Measurements from ENCODE around the gene CFAP100. TPM values are rescaled to one million over a fixed set of nuclear protein-coding genes. Genes with fewer than 3 reads are reported as not detected.

The CFAP100 gene
- total and polyA plus RNA-seq, 10 of the 15 experiments (the other 5 are each of a cell fraction or from before 2014, with no cell fraction given): 0.04 to 0.27 TPM; not detected in 8

DNA sequence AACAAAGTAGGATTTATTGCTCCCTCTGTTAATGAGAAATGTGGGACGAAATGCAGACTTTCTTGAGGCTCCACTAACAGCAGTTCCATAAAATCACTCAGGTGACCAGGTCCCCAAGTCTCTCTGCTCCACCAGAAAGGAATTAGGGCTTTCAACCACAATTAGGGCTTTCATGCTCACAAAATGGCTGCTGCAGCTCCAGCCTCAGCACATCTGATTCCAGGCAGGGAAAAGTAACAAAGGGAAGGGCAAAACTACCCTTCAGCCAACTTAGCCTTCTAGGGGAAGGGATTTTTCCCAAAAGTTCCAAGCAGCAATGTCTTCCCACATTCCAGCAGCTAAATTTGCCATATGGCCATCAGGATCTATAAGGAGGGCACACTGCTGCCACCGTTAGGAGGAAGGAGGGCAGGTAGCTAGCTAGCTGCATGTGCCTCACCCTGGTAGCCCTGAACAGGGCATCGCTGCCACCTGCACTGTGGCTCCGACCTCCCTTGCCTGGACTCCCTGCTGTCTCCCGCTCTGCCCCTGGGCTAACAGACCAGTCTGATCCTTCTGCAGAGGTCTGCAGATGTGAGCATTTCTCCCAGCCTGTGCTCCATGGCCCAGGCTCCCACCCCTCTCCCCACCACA, 12.8 kb downstream of the CFAP100 start:
- no peak for DNase-seq (ENCODE audit: low read depth, low spot score)
- H3K4me2 ChIP-seq (ENCODE audit: control insufficient read depth, insufficient read depth): no peak overlapping the region
- no peaks in the 10 kb centered on the region for H4K20me1 ChIP-seq (ENCODE audit: control insufficient read depth, insufficient read depth)
- H3K4me1 ChIP-seq (ENCODE audit: control insufficient read depth, insufficient read depth, low read length): no peaks in the 10 kb centered on the region
- SMC1A ChIA-PET (ENCODE audit: uncharacterized antibody, unreplicated experiment): interaction anchor here (0.6 kb wide), 1 partner anchor 586 kb away, joined by 3 read pairs; no protein-coding TSS in a partner anchor
- no peak for ATAC-seq
- H3K79me2 ChIP-seq (ENCODE audit: control insufficient read depth, insufficient read depth, low read length): no peaks in the 10 kb centered on the region
- RAD21 ChIA-PET (ENCODE audit: unreplicated experiment): no interaction called here
- in situ Hi-C loops (cut with MboI): no loop called here
- H3K4me3 ChIP-seq: no peak overlapping the region
- peaks cover 0 to 2% of the 10 kb centered on the region in 2 experiments; a peak in 2 of 4 replicates for H3K27me3 ChIP-seq (replicated peaks in 1 of 2; ENCODE audit: control insufficient read depth in 2 of 2, insufficient read depth in 2 of 2, low read length in 1 of 2)
- intact Hi-C loops (cut with micrococcal nuclease; ENCODE audit: unreplicated experiment): no loop called here
- H3K27ac ChIP-seq (ENCODE audit: control insufficient read depth, insufficient read depth): no peak overlapping the region
- TF ChIP-seq, protein P1, sequence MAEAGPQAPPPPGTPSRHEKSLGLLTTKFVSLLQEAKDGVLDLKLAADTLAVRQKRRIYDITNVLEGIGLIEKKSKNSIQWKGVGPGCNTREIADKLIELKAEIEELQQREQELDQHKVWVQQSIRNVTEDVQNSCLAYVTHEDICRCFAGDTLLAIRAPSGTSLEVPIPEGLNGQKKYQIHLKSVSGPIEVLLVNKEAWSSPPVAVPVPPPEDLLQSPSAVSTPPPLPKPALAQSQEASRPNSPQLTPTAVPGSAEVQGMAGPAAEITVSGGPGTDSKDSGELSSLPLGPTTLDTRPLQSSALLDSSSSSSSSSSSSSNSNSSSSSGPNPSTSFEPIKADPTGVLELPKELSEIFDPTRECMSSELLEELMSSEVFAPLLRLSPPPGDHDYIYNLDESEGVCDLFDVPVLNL (IDR thresholded peaks at IDR 0.05; ENCODE audit: low read depth, low read length): no peak
- TF ChIP-seq ZZZ3 (IDR thresholded peaks at IDR 0.05; ENCODE audit: control insufficient read depth, insufficient read length, low read depth) (no peak), BCL11A (IDR thresholded peaks at IDR 0.05; ENCODE audit: low read depth, low read length) (no peak), NFIC (IDR thresholded peaks at IDR 0.05; ENCODE audit: low read depth, low read length) (no peak), PAX5 (IDR thresholded peaks at IDR 0.05; ENCODE audit: borderline replicate concordance, low read depth, low read length) (no peak), SIX5 (IDR thresholded peaks at IDR 0.05; ENCODE audit: low read depth, low read length, severe bottlenecking) (no peak), NR2F1 (conservative IDR thresholded peaks at IDR 0.05) (no peak), RAD21 (IDR thresholded peaks at IDR 0.05; ENCODE audit: insufficient read depth, low read depth, low read length) (no peak), DPF2 (IDR thresholded peaks at IDR 0.05) (no peak), SUPT20H (IDR thresholded peaks at IDR 0.05; ENCODE audit: borderline replicate concordance, control insufficient read depth, low read depth, low read length) (no peak), NBN (IDR thresholded peaks at IDR 0.05) (no peak), ZNF274 (IDR thresholded peaks at IDR 0.05; ENCODE audit: insufficient read depth, insufficient read length) (no peak), CEBPB (IDR thresholded peaks at IDR 0.05; ENCODE audit: borderline replicate concordance in 1 of 2, low read depth in 2 of 2, low read length in 2 of 2) (no peak), CBFB (IDR thresholded peaks at IDR 0.05; ENCODE audit: low read depth) (no peak), POLR2A (IDR thresholded peaks at IDR 0.05; ENCODE audit: low read depth, low read length) (no peak)
- TF ChIP-seq, protein P2, sequence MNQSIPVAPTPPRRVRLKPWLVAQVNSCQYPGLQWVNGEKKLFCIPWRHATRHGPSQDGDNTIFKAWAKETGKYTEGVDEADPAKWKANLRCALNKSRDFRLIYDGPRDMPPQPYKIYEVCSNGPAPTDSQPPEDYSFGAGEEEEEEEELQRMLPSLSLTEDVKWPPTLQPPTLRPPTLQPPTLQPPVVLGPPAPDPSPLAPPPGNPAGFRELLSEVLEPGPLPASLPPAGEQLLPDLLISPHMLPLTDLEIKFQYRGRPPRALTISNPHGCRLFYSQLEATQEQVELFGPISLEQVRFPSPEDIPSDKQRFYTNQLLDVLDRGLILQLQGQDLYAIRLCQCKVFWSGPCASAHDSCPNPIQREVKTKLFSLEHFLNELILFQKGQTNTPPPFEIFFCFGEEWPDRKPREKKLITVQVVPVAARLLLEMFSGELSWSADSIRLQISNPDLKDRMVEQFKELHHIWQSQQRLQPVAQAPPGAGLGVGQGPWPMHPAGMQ (IDR thresholded peaks at IDR 0.05; ENCODE audit: borderline replicate concordance): no peak
- TF ChIP-seq, protein P3, sequence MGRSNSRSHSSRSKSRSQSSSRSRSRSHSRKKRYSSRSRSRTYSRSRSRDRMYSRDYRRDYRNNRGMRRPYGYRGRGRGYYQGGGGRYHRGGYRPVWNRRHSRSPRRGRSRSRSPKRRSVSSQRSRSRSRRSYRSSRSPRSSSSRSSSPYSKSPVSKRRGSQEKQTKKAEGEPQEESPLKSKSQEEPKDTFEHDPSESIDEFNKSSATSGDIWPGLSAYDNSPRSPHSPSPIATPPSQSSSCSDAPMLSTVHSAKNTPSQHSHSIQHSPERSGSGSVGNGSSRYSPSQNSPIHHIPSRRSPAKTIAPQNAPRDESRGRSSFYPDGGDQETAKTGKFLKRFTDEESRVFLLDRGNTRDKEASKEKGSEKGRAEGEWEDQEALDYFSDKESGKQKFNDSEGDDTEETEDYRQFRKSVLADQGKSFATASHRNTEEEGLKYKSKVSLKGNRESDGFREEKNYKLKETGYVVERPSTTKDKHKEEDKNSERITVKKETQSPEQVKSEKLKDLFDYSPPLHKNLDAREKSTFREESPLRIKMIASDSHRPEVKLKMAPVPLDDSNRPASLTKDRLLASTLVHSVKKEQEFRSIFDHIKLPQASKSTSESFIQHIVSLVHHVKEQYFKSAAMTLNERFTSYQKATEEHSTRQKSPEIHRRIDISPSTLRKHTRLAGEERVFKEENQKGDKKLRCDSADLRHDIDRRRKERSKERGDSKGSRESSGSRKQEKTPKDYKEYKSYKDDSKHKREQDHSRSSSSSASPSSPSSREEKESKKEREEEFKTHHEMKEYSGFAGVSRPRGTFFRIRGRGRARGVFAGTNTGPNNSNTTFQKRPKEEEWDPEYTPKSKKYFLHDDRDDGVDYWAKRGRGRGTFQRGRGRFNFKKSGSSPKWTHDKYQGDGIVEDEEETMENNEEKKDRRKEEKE (IDR thresholded peaks at IDR 0.05): no peak
- TF ChIP-seq, protein P4, sequence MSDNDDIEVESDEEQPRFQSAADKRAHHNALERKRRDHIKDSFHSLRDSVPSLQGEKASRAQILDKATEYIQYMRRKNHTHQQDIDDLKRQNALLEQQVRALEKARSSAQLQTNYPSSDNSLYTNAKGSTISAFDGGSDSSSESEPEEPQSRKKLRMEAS (IDR thresholded peaks at IDR 0.05; ENCODE audit: low read depth, low read length): no peak
- FAIRE-seq: no peak
- POLR2A ChIA-PET: interaction anchor here (0.5 kb wide), 1 partner anchor 20 kb away, joined by 5 read pairs; no protein-coding TSS in a partner anchor
- 37% methylated on average over 5 of the region's 5 CpGs for WGBS (ENCODE audit: insufficient coverage, insufficient replicate concordance, low lambda C conversion rate, missing lambda C conversion rate)
- CTCF ChIA-PET: no interaction called here
- H3K9me3 ChIP-seq (replicated peaks; ENCODE audit: control insufficient read depth, insufficient read depth, low read length): no peaks in the 10 kb centered on the region
- H2AFZ ChIP-seq (ENCODE audit: control insufficient read depth, low read depth, low read length): no peak overlapping the region
- no TSS peak for BruUV-seq (replicated peaks)
- H3K9ac ChIP-seq (ENCODE audit: control insufficient read depth, insufficient read depth, low read length): no peak overlapping the region
- no peaks in the 10 kb centered on the region for H3K36me3 ChIP-seq (ENCODE audit: control insufficient read depth in 2 of 2, insufficient read depth in 2 of 2, low read length in 1 of 2)

Measured in GM12878 (cell line).